HUES6 (cell line): ENCODE data around the gene MOG.

ENCODE experiments used
- H3K27ac ChIP-seq: 2 replicates; pipeline ENCODE4 v1.7.0; 2013; ENCODE audit warnings: low read depth, mild to moderate bottlenecking, low read length, inconsistent platforms
- H3K27me3 ChIP-seq: 2 replicates; pipeline ENCODE4 v1.6.1; 2013; ENCODE audit warnings: low read length; ENCODE audit not compliant: control insufficient read depth, insufficient read depth
- H3K36me3 ChIP-seq: 2 replicates; pipeline ENCODE4 v1.6.1; 2013; ENCODE audit warnings: low read length; ENCODE audit not compliant: control insufficient read depth, insufficient read depth
- H3K4me1 ChIP-seq: 2 replicates; pipeline ENCODE4 v1.6.1; 2013; ENCODE audit warnings: low read length; ENCODE audit not compliant: control insufficient read depth, insufficient read depth
- H3K4me3 ChIP-seq: 2 replicates; pipeline ENCODE4 v1.5.1; 2013; ENCODE audit warnings: low read depth, low read length
- H3K9ac ChIP-seq: one replicate; pipeline ENCODE4 v1.6.1; 2013; ENCODE audit warnings: mild to moderate bottlenecking, low read length
- H3K9me3 ChIP-seq: 2 replicates; pipeline ENCODE4 v1.6.1; 2013; ENCODE audit warnings: low read depth, low read length; ENCODE audit not compliant: control insufficient read depth, insufficient read depth

The MOG gene

GRCh38 chr6:29656798-29657197, at the start of gene MOG:
TSS of gene MOG (plus strand) at chr6:29657092. CDS start at chr6:29657210, 118 bp downstream.
- peaks cover 37% of the 10 kb centered on the region for H3K4me1 ChIP-seq
- H3K27me3 ChIP-seq = no peaks in the 10 kb centered on the region
- H3K9me3 ChIP-seq = no peaks in the 10 kb centered on the region
- H3K9ac ChIP-seq = no peak within 1 kb of the TSS
- H3K4me3 ChIP-seq = no peak within 1 kb of the TSS
- 0 out of 2 replicates have a peak within 1 kb of the TSS, but pooled peaks have one; percentile 14 for H3K27ac ChIP-seq
- H3K36me3 ChIP-seq = no peaks in the 10 kb centered on the region

- Histone ChIP-seq H3K27ac (no peak overlapping the region), H3K9me3 (no peaks in the 10 kb centered on the region), H3K9ac (no peak overlapping the region), H3K4me3 (no peak overlapping the region), H3K27me3 (no peaks in the 10 kb centered on the region), H3K4me1 (no peaks in the 10 kb centered on the region; the same call in 1 of the 2 replicates), H3K36me3 (peaks cover 99% of the 10 kb centered on the region)
Observed at GRCh38 chr6:29608131-29608530, 48.8 kb upstream of the MOG start.

GRCh38 chr6:29610540-29610939, 46.4 kb upstream of the MOG start:
- no peaks in the 10 kb centered on the region for H3K9me3 ChIP-seq
- H3K27me3 ChIP-seq = no peaks in the 10 kb centered on the region
- H3K27ac ChIP-seq = no peak overlapping the region
- H3K4me3 ChIP-seq = no peak overlapping the region
- H3K4me1 ChIP-seq = no peaks in the 10 kb centered on the region
- H3K9ac ChIP-seq = no peak overlapping the region
- H3K36me3 ChIP-seq = peaks cover 99% of the 10 kb centered on the region

GRCh38 chr6:29611426-29611825, 45.5 kb upstream of the MOG start:
- peaks cover 98% of the 10 kb centered on the region for H3K36me3 ChIP-seq
- H3K9ac ChIP-seq = no peak overlapping the region
- H3K27ac ChIP-seq = no peak overlapping the region; the same call in 1 of the 2 replicates
- H3K27me3 ChIP-seq = no peaks in the 10 kb centered on the region
- no peaks in the 10 kb centered on the region for H3K4me1 ChIP-seq
- H3K4me3 ChIP-seq = no peak overlapping the region
- no peaks in the 10 kb centered on the region for H3K9me3 ChIP-seq

- Histone ChIP-seq H3K27me3 (no peaks in the 10 kb centered on the region), H3K36me3 (peaks cover 98% of the 10 kb centered on the region), H3K4me3 (no peak overlapping the region), H3K27ac (no peak overlapping the region), H3K9ac (no peak overlapping the region), H3K4me1 (peaks cover 13% of the 10 kb centered on the region; the same call in 1 of the 2 replicates), H3K9me3 (no peaks in the 10 kb centered on the region)
Observed at GRCh38 chr6:29617782-29618554, 38.9 kb upstream of the MOG start.

GRCh38 chr6:29619578-29620160, 37.2 kb upstream of the MOG start:
- H3K27ac ChIP-seq = no peak overlapping the region

GRCh38 chr6:29620630-29621029, 36.3 kb upstream of the MOG start:
- Histone ChIP-seq H3K4me3 (no peak overlapping the region), H3K27ac (no peak overlapping the region), H3K4me1 (peaks cover 39% of the 10 kb centered on the region), H3K36me3 (peaks cover 84% of the 10 kb centered on the region), H3K27me3 (no peaks in the 10 kb centered on the region), H3K9me3 (no peaks in the 10 kb centered on the region), H3K9ac (no peak overlapping the region)

More at GRCh38 chr6:29619578-29620160, 37.2 kb upstream of the MOG start:
- Histone ChIP-seq H3K9me3 (no peaks in the 10 kb centered on the region), H3K9ac (no peak overlapping the region), H3K27me3 (no peaks in the 10 kb centered on the region), H3K4me1 (peaks cover 29% of the 10 kb centered on the region), H3K36me3 (peaks cover 93% of the 10 kb centered on the region), H3K4me3 (no peak overlapping the region)

- peaks cover 47% of the 10 kb centered on the region for H3K36me3 ChIP-seq
- no peaks in the 10 kb centered on the region for H3K9me3 ChIP-seq
- peak overlapping the region; percentile 79 for H3K9ac ChIP-seq
- H3K27me3 ChIP-seq = no peaks in the 10 kb centered on the region
- H3K4me1 ChIP-seq = peaks cover 57% of the 10 kb centered on the region
- H3K27ac ChIP-seq = peak overlapping the region; percentile 52; the same call in 1 of the 2 replicates
- peak overlapping the region; percentile 71 for H3K4me3 ChIP-seq
Observed at GRCh38 chr6:29624520-29624961, 32.4 kb upstream of the MOG start.

- H3K36me3 ChIP-seq = peaks cover 38% of the 10 kb centered on the region
- peak overlapping the region; percentile 71 for H3K4me3 ChIP-seq
- H3K4me1 ChIP-seq = peaks cover 64% of the 10 kb centered on the region
- no peaks in the 10 kb centered on the region for H3K9me3 ChIP-seq
- peak overlapping the region; percentile 52; the same call in 1 of the 2 replicates for H3K27ac ChIP-seq
- peak overlapping the region; percentile 79 for H3K9ac ChIP-seq
- no peaks in the 10 kb centered on the region for H3K27me3 ChIP-seq
Observed at GRCh38 chr6:29625337-29625930, 31.5 kb upstream of the MOG start.

- H3K9ac ChIP-seq = peak overlapping the region; percentile 79
- H3K4me3 ChIP-seq = peak overlapping the region; percentile 71
- peak overlapping the region; percentile 84; the same call in 1 of the 2 replicates for H3K27ac ChIP-seq
Observed at GRCh38 chr6:29626948-29627754, 29.7 kb upstream of the MOG start.

More at GRCh38 chr6:29626948-29627754, 29.7 kb upstream of the MOG start:
- H3K4me1 ChIP-seq = peaks cover 75% of the 10 kb centered on the region
- H3K36me3 ChIP-seq = peaks cover 21% of the 10 kb centered on the region
- no peaks in the 10 kb centered on the region for H3K27me3 ChIP-seq
- H3K9me3 ChIP-seq = no peaks in the 10 kb centered on the region
